ENCODE measurements around the gene SOX6. TPM values are rescaled to one million over a fixed set of nuclear protein-coding genes. Genes with fewer than 3 reads are reported as not detected.

Gene SOX6
- total and polyA plus RNA-seq, 2 of the 13 experiments (the other 11 are each of a cell fraction or from before 2014, with no cell fraction given): 2.6 to 11.2 TPM

GRCh38 chr11:16385099-16385498, 28.8 kb upstream of the SOX6 start:
- Histone ChIP-seq H3K9ac (ENCODE audit: insufficient read depth, low read depth, low read length) (no peak overlapping the region), H3K36me3 (replicated peaks in 1 of 2; ENCODE audit: control insufficient read depth in 1 of 2, insufficient read depth in 2 of 2, low read length in 2 of 2) (no peaks in the 10 kb centered on the region), H2AFZ (ENCODE audit: low read length) (no peak overlapping the region), H3K27me3 (ENCODE audit: control insufficient read depth in 1 of 2, insufficient read depth in 2 of 2, low read length in 2 of 2) (no peaks in the 10 kb centered on the region), H3K4me2 (ENCODE audit: low read depth, low read length) (no peak overlapping the region), H4K20me1 (ENCODE audit: insufficient read depth, low read length) (no peaks in the 10 kb centered on the region), H3K9me3 (ENCODE audit: low read length) (no peaks in the 10 kb centered on the region), H3K4me3 (replicated peaks in 1 of 3; ENCODE audit: insufficient read depth in 1 of 3, low read depth in 2 of 3, low read length in 3 of 3) (no peak overlapping the region), H3K79me2 (ENCODE audit: insufficient read depth, low read length) (no peaks in the 10 kb centered on the region), H3K27ac (ENCODE audit: extremely low read length, insufficient read depth, low read length) (no peak overlapping the region), H3K4me1 (ENCODE audit: insufficient read depth, low read length) (no peaks in the 10 kb centered on the region)
- intact Hi-C loops (cut with micrococcal nuclease; ENCODE audit: unreplicated experiment) (no loop called here), in situ Hi-C loops (cut with HindIII; ENCODE audit: extremely low pct_ligation_motif_present, low pct_unique_long_range_greater_than_20kb) (no loop called here)
- POLR2A ChIA-PET: no interaction called here
- TF ChIP-seq PREB (CRISPR knock-in tag; IDR thresholded peaks at IDR 0.05): no peak
- TF ChIP-seq MAFF (IDR thresholded peaks at IDR 0.05; ENCODE audit: low read depth, low read length): 0 out of 2 replicates have a peak, but pooled peaks have one; percentile 29
- no peak for TF ChIP-seq HOXA9 (CRISPR knock-in tag; IDR thresholded peaks at IDR 0.05; ENCODE audit: borderline replicate concordance)
- CTCF ChIA-PET (ENCODE audit: low intra/inter-chr PET ratio, low total read pairs): no interaction called here
- FAIRE-seq: no peak
- no TSS peak for BruUV-seq (replicated peaks)
- DNase-seq (ENCODE audit: low spot score): no peak
- no peak for ATAC-seq

DNA sequence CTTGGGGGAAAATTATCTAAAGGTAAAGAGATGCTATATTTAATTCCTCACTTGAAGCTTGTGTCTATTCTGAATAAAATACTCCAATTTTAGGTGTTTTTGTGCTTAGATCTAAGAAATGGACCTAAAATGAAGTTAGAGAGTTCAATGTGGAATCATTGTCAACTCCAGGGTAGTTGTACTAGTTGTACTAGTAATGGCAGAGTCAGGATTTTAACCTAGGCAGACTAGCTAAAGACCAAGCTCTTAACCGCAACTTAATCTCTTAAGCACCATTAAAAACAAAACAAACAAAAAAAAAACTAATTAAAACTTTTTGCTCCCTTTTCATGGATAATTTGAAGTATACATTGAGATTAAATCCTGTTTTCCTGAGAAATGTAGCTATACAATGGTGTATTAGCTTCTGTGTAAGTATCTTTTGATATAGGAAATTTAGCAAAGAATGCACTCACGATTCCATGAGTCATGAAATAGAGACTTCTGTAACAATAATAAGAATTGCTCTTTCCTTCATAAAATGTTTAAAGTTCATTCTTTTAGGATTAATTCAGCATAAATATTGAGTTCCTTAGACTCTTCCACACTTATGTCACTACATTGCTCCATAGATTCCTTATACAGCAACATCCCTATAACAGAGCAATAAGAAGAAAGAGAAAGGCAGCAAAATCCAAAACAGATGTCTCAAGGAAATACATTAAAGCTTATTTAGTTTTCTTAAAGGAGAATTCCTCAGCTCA, 26.5 kb upstream of the SOX6 start:
- no peaks in the 10 kb centered on the region for H3K4me1 ChIP-seq (ENCODE audit: insufficient read depth, low read length)
- H3K4me2 ChIP-seq (ENCODE audit: low read depth, low read length): no peak overlapping the region
- H2AFZ ChIP-seq (ENCODE audit: low read length): no peak overlapping the region
- FAIRE-seq (no peak), ATAC-seq (no peak), DNase-seq (ENCODE audit: low spot score) (no peak)
- H4K20me1 ChIP-seq (ENCODE audit: insufficient read depth, low read length): no peaks in the 10 kb centered on the region
- WGBS (ENCODE audit: low lambda C conversion rate): 47% methylated on average over 2 of the region's 2 CpGs
- intact Hi-C loops (cut with micrococcal nuclease; ENCODE audit: unreplicated experiment) (no loop called here), in situ Hi-C loops (cut with HindIII; ENCODE audit: extremely low pct_ligation_motif_present, low pct_unique_long_range_greater_than_20kb) (no loop called here)
- TF ChIP-seq MAFK (conservative IDR thresholded peaks at IDR 0.05 in 1 of 2, IDR thresholded peaks at IDR 0.05 in 1 of 2; ENCODE audit: low read length in 2 of 2): no peak
- no peak for TF ChIP-seq FOXO1 (CRISPR knock-in tag; IDR thresholded peaks at IDR 0.05)
- no peak for TF ChIP-seq CHD2 (IDR thresholded peaks at IDR 0.05; ENCODE audit: low read depth, low read length)
- no peak for TF ChIP-seq SNAI1 (CRISPR knock-in tag; IDR thresholded peaks at IDR 0.05; ENCODE audit: borderline replicate concordance)
- TF ChIP-seq ZNF619 (CRISPR knock-in tag; IDR thresholded peaks at IDR 0.05): no peak
- TF ChIP-seq ATF3 (CRISPR knock-in tag; IDR thresholded peaks at IDR 0.05): no peak
- TF ChIP-seq, protein P1, sequence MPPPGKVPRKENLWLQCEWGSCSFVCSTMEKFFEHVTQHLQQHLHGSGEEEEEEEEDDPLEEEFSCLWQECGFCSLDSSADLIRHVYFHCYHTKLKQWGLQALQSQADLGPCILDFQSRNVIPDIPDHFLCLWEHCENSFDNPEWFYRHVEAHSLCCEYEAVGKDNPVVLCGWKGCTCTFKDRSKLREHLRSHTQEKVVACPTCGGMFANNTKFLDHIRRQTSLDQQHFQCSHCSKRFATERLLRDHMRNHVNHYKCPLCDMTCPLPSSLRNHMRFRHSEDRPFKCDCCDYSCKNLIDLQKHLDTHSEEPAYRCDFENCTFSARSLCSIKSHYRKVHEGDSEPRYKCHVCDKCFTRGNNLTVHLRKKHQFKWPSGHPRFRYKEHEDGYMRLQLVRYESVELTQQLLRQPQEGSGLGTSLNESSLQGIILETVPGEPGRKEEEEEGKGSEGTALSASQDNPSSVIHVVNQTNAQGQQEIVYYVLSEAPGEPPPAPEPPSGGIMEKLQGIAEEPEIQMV (CRISPR knock-in tag; IDR thresholded peaks at IDR 0.05; ENCODE audit: low read depth): no peak
- no peak for TF ChIP-seq ZMYM3 (CRISPR knock-in tag; IDR thresholded peaks at IDR 0.05)
- no peak for TF ChIP-seq ZSCAN30 (CRISPR knock-in tag; IDR thresholded peaks at IDR 0.05)
- H3K36me3 ChIP-seq (replicated peaks in 1 of 2; ENCODE audit: control insufficient read depth in 1 of 2, insufficient read depth in 2 of 2, low read length in 2 of 2): no peaks in the 10 kb centered on the region
- H3K79me2 ChIP-seq (ENCODE audit: insufficient read depth, low read length): no peaks in the 10 kb centered on the region
- no peaks in the 10 kb centered on the region for H3K27me3 ChIP-seq (ENCODE audit: control insufficient read depth in 1 of 2, insufficient read depth in 2 of 2, low read length in 2 of 2)
- BruUV-seq (replicated peaks): no TSS peak
- ChIA-PET POLR2A (no interaction called here), CTCF (ENCODE audit: low intra/inter-chr PET ratio, low total read pairs) (no interaction called here)
- no peak overlapping the region for H3K9ac ChIP-seq (ENCODE audit: insufficient read depth, low read depth, low read length)
- H3K4me3 ChIP-seq (replicated peaks in 1 of 3; ENCODE audit: insufficient read depth in 1 of 3, low read depth in 2 of 3, low read length in 3 of 3): no peak overlapping the region
- no peaks in the 10 kb centered on the region for H3K9me3 ChIP-seq (ENCODE audit: low read length)
- no peak overlapping the region for H3K27ac ChIP-seq (ENCODE audit: extremely low read length, insufficient read depth, low read length)
